Caco-2 (cell line): Measurements from ENCODE around the gene TEPSIN. TPM values are rescaled to one million over a fixed set of nuclear protein-coding genes. Genes with fewer than 3 reads are reported as not detected.

ENCODE experiments used
- BruUV-seq: library from RNA; stranded (reverse); fragments of 400-500 nt; replicated peaks from 2 replicates; lab custom pipeline; 2021; lab: Mats Ljungman, UMichigan
- CTCF ChIA-PET: fragments of 300-600 bp; sonication (Branson Sonifier 250); formaldehyde crosslinking; loops from one replicate; lab custom pipeline; 2022; ENCODE audit warnings: antibody characterized with exemption; lab: Charles Lee
- POLR2A ChIA-PET: fragments of 300-600 bp; sonication (Branson Sonifier 250); formaldehyde crosslinking; loops from one replicate; lab custom pipeline; 2022; ENCODE audit warnings: antibody characterized with exemption; lab: Charles Lee
- DNase-seq, 2 experiments: peaks; one replicate each; pipeline versions ENCODE4 v3.0.0 to v3.0.0-alpha.2; 2020 to 2022
- H3K27me3 ChIP-seq: replicated peaks from 2 replicates; pipeline ENCODE4 v1.6.0; 2011; ENCODE audit warnings: low read length; ENCODE audit not compliant: control insufficient read depth, insufficient read depth
- H3K36me3 ChIP-seq: 2 replicates; pipeline ENCODE4 v1.5.1; 2011; ENCODE audit warnings: low read length; ENCODE audit not compliant: control insufficient read depth, insufficient read depth
- H3K4me1 ChIP-seq: fragments of 250-450 bp; sonication (Bioruptor Pico); 2 replicates; pipeline ENCODE4 v1.5.1; 2020; ENCODE audit warnings: mild to moderate bottlenecking
- H3K4me3 ChIP-seq: 2 replicates; pipeline ENCODE4 v1.5.1; 2011; ENCODE audit warnings: low read depth, mild to moderate bottlenecking, control low read depth, low read length
- H3K9me3 ChIP-seq: fragments of 250-450 bp; sonication (Bioruptor Pico); 2 replicates; pipeline ENCODE4 v1.5.1; 2020; ENCODE audit warnings: mild to moderate bottlenecking, moderate library complexity
- H3K27ac Mint-ChIP-seq: one replicate; pipeline ENCODE4 v1.8.0; 2022; ENCODE audit warnings: mixed read lengths; ENCODE audit not compliant: unreplicated experiment
- H3K27me3 Mint-ChIP-seq: one replicate; pipeline ENCODE4 v1.8.0; 2022; ENCODE audit warnings: mixed read lengths; ENCODE audit not compliant: insufficient read depth, unreplicated experiment
- H3K36me3 Mint-ChIP-seq: one replicate; pipeline ENCODE4 v1.8.0; 2022; ENCODE audit warnings: mild to moderate bottlenecking, mixed read lengths; ENCODE audit not compliant: insufficient read depth, unreplicated experiment
- H3K4me1 Mint-ChIP-seq: one replicate; pipeline ENCODE4 v1.8.0; 2022; ENCODE audit warnings: low read depth, mixed read lengths; ENCODE audit not compliant: unreplicated experiment
- H3K4me3 Mint-ChIP-seq: one replicate; pipeline ENCODE4 v1.8.0; 2022; ENCODE audit warnings: mild to moderate bottlenecking, moderate library complexity, mixed read lengths; ENCODE audit not compliant: unreplicated experiment
- H3K9me3 Mint-ChIP-seq: one replicate; pipeline ENCODE4 v1.8.0; 2022; ENCODE audit warnings: mixed read lengths; ENCODE audit not compliant: unreplicated experiment
- intact Hi-C: fragments of 100-400 bp; cut with micrococcal nuclease; formaldehyde crosslinking; loops from one replicate; pipeline ENCODE4 v1.10.0; 2022; ENCODE audit not compliant: unreplicated experiment
- total RNA-seq: library from RNA; stranded (reverse); gene quantifications from 2 replicates; pipeline ENCODE4 v1.2.3, GENCODE V29; 2022
- TF ChIP-seq, protein P1 (sequence below), 2 experiments: fragments of 200-600 bp in 1 of 2; IDR thresholded peaks; 1 replicate in 1 of 2; 2 replicates in 1 of 2; pipeline versions ENCODE4 v1.5.1 to v1.8.0; 2011 to 2022; ENCODE audit warnings: antibody characterized with exemption in 1 of 2, control low read depth in 1 of 2, inconsistent platforms in 1 of 2, low read depth in 1 of 2, low read length in 1 of 2, mild to moderate bottlenecking in 1 of 2, moderate library complexity in 1 of 2; ENCODE audit not compliant: insufficient read depth in 1 of 2, severe bottlenecking in 1 of 2, unreplicated experiment in 1 of 2

The TEPSIN gene
- total RNA-seq, 1 experiment from 2014 or later = 40.3 TPM

DNA sequence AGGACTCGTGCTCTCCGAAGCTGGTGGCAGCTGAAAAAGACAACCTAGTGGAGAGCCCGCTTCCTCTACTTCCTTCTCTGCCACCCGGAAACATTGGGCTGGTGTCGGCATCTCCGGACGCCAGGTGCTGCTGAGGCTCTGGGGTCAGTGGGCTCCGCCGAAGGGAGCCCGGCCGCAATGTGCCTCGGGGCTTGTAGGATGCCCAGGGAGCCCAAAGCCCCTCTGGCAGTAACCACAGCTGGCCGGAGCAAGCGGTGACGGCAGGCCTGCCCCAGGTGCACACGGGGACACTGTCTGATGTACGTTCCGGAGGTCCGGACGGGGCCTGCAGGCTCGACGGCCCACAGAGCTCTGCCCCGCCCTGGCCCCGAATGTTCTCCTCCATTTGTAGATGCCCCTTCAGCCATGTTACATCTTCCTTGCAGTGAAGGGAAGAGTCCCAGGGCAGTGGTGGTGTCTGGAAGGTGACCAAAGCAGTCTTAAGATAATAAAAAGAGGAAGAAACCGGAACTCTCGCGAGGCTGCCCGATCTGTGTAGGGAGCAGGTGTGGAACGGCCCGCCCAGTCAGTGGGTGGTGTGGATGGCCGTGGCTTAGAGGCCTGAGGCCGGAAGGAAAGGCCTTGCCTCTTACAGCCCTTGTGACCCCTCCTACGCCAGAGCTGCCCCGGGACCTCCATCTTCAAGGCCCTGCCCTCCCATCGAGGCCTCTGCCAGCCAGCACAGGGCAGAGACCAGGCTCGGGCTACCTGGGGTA lies 22.9 kb upstream of the TEPSIN start:
- Histone ChIP-seq H3K9me3 (no peaks in the 10 kb centered on the region), H3K27me3 (no peaks in the 10 kb centered on the region), H3K4me1 (no peaks in the 10 kb centered on the region), H3K4me3 (no peak overlapping the region), H3K36me3 (peaks cover 6% of the 10 kb centered on the region)
- CTCF ChIA-PET = no interaction called here
- no TSS peak for BruUV-seq
- no peak overlapping the region for H3K27ac Mint-ChIP-seq
- H3K36me3 Mint-ChIP-seq = peaks cover 28% of the 10 kb centered on the region
- H3K4me1 Mint-ChIP-seq = no peaks in the 10 kb centered on the region
- intact Hi-C loops = no loop called here
- no peaks in the 10 kb centered on the region for H3K27me3 Mint-ChIP-seq
- no peaks in the 10 kb centered on the region for H3K9me3 Mint-ChIP-seq
- TF ChIP-seq, protein P1, sequence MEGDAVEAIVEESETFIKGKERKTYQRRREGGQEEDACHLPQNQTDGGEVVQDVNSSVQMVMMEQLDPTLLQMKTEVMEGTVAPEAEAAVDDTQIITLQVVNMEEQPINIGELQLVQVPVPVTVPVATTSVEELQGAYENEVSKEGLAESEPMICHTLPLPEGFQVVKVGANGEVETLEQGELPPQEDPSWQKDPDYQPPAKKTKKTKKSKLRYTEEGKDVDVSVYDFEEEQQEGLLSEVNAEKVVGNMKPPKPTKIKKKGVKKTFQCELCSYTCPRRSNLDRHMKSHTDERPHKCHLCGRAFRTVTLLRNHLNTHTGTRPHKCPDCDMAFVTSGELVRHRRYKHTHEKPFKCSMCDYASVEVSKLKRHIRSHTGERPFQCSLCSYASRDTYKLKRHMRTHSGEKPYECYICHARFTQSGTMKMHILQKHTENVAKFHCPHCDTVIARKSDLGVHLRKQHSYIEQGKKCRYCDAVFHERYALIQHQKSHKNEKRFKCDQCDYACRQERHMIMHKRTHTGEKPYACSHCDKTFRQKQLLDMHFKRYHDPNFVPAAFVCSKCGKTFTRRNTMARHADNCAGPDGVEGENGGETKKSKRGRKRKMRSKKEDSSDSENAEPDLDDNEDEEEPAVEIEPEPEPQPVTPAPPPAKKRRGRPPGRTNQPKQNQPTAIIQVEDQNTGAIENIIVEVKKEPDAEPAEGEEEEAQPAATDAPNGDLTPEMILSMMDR (IDR thresholded peaks at IDR 0.05; ENCODE audit: insufficient read depth in 1 of 2, low read depth in 1 of 2, low read length in 1 of 2, severe bottlenecking in 1 of 2, unreplicated experiment in 1 of 2) = no peak
- POLR2A ChIA-PET = no interaction called here
- DNase-seq = no peak
- no peak overlapping the region for H3K4me3 Mint-ChIP-seq

DNA sequence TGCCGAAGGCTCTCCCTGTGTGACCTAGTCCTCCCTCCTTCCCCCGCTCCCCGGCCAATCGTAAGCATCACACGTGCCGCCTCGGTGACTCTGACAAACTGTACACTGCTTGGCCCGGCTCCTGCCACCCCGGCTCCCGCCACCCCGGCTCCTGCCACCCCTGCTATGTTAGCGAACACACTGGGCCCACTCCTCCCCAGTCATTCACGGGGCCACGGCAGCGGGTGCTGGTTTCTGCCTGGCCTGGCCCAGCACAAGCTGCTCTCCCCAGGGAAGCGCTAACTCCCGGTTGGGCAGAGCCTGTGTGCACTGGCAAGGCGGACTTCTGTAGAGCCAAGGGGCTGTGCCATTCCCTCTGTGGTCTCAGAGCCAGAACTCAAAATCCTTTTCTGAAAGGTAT lies 22.2 kb upstream of the TEPSIN start:
- Mint-ChIP-seq H3K4me3 (no peak overlapping the region), H3K9me3 (no peaks in the 10 kb centered on the region), H3K27ac (no peak overlapping the region), H3K4me1 (no peaks in the 10 kb centered on the region), H3K27me3 (no peaks in the 10 kb centered on the region), H3K36me3 (peaks cover 24% of the 10 kb centered on the region)
- peaks cover 6% of the 10 kb centered on the region for H3K36me3 ChIP-seq
- BruUV-seq = no TSS peak
- H3K4me1 ChIP-seq = no peaks in the 10 kb centered on the region
- intact Hi-C loops = no loop called here
- TF ChIP-seq, protein P1 (IDR thresholded peaks at IDR 0.05; ENCODE audit: insufficient read depth in 1 of 2, low read depth in 1 of 2, low read length in 1 of 2, severe bottlenecking in 1 of 2, unreplicated experiment in 1 of 2) = no peak
- ChIA-PET CTCF (interaction anchor here (0.7 kb wide), 1 partner anchor 14 kb away, joined by 3 read pairs; no protein-coding TSS in a partner anchor), POLR2A (no interaction called here)
- no peak overlapping the region for H3K4me3 ChIP-seq
- H3K27me3 ChIP-seq = no peaks in the 10 kb centered on the region
- H3K9me3 ChIP-seq = no peaks in the 10 kb centered on the region
- no peak for DNase-seq

DNA sequence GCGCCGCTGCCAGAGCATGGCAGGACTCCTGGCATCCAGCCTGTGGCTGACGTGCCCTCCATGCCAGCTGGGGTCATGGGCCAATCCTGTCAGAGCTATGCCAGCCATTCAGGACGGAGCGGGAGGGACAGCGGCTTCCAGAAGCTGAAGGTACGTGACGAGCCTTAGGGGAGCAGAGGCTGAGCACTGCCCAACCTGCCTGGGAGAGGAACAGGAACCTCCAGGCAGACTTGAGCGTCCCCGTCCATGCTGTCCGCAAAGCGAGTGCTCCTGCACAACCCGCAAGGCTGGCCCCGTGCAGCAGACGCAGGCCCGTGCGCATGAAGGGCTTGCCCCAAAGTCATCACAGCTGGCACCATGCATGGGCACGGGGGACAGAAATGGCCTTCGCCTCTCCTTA lies 21.8 kb upstream of the TEPSIN start:
- ChIA-PET POLR2A (no interaction called here), CTCF (interaction anchor here (0.7 kb wide), 1 partner anchor 15 kb away, joined by 3 read pairs; no protein-coding TSS in a partner anchor)
- Mint-ChIP-seq H3K36me3 (peaks cover 20% of the 10 kb centered on the region), H3K27ac (no peak overlapping the region), H3K4me3 (no peak overlapping the region), H3K4me1 (no peaks in the 10 kb centered on the region), H3K9me3 (no peaks in the 10 kb centered on the region), H3K27me3 (no peaks in the 10 kb centered on the region)
- H3K9me3 ChIP-seq = no peaks in the 10 kb centered on the region
- peaks cover 5% of the 10 kb centered on the region for H3K36me3 ChIP-seq
- no peak overlapping the region for H3K4me3 ChIP-seq
- no peaks in the 10 kb centered on the region for H3K27me3 ChIP-seq
- intact Hi-C loops = no loop called here
- no peak for DNase-seq
- no peaks in the 10 kb centered on the region for H3K4me1 ChIP-seq
- BruUV-seq = no TSS peak
- TF ChIP-seq, protein P1 (IDR thresholded peaks at IDR 0.05; ENCODE audit: insufficient read depth in 1 of 2, low read depth in 1 of 2, low read length in 1 of 2, severe bottlenecking in 1 of 2, unreplicated experiment in 1 of 2) = no peak
